ENCODE results near the gene COMTD1. TPM values are rescaled to one million over a fixed set of nuclear protein-coding genes. Genes with fewer than 3 reads are reported as not detected.

Gene COMTD1
- total RNA-seq, 2 donors from 2014 or later = 9.6 to 14.4 TPM

GRCh38 chr10:75209921-75210281 is 25.9 kb downstream of the COMTD1 start:
- Mint-ChIP-seq H3K27ac (peak overlapping the region; percentile 95), H3K27me3 (ENCODE audit: insufficient read depth) (no peaks in the 10 kb centered on the region), H3K4me3 (peak overlapping the region; percentile 99), H3K4me1 (peaks cover 49% of the 10 kb centered on the region), H3K9me3 (no peaks in the 10 kb centered on the region), H3K36me3 (ENCODE audit: low read depth) (peaks cover 35% of the 10 kb centered on the region)
- TF ChIP-seq CTCF (conservative IDR thresholded peaks at IDR 0.05) = no peak
- Histone ChIP-seq H3K9ac (ENCODE audit: extremely low read depth, low read length, poor library complexity, severe bottlenecking) (peak overlapping the region; percentile 95), H3K4me1 (ENCODE audit: control insufficient read depth, insufficient read depth, low read length) (peaks cover 17% of the 10 kb centered on the region), H3K9me3 (ENCODE audit: control insufficient read depth, low read length) (no peaks in the 10 kb centered on the region), H3K27ac (ENCODE audit: low read depth, low read length) (peak overlapping the region; percentile 100), H3K4me3 (ENCODE audit: low read length) (peak overlapping the region; percentile 98), H3K27me3 (ENCODE audit: control insufficient read depth, insufficient read depth, low read length, poor library complexity, severe bottlenecking) (no peaks in the 10 kb centered on the region), H3K36me3 (ENCODE audit: control insufficient read depth, insufficient read depth, low read length) (peaks cover 33% of the 10 kb centered on the region)
- DNase-seq = no peak
- WGBS, 2 experiments (ENCODE audit: insufficient coverage in 1 of 2, insufficient read length in 1 of 2) = 28 to 54% methylated on average over 9 to 19 of the region's 19 CpGs

- Mint-ChIP-seq H3K27me3 (ENCODE audit: insufficient read depth) (no peaks in the 10 kb centered on the region), H3K36me3 (ENCODE audit: low read depth) (peaks cover 29% of the 10 kb centered on the region), H3K27ac (peak overlapping the region; percentile 95), H3K9me3 (no peaks in the 10 kb centered on the region), H3K4me1 (peaks cover 49% of the 10 kb centered on the region), H3K4me3 (peak overlapping the region; percentile 99)
- no peaks in the 10 kb centered on the region for H3K27me3 ChIP-seq (ENCODE audit: control insufficient read depth, insufficient read depth, low read length, poor library complexity, severe bottlenecking)
- peak; percentile 57 for DNase-seq
- no peaks in the 10 kb centered on the region for H3K9me3 ChIP-seq (ENCODE audit: control insufficient read depth, low read length)
- peaks cover 27% of the 10 kb centered on the region for H3K36me3 ChIP-seq (ENCODE audit: control insufficient read depth, insufficient read depth, low read length)
- 96 to 99% methylated on average over 9 to 13 of the region's 16 CpGs for WGBS, 2 experiments (ENCODE audit: insufficient coverage in 1 of 2, insufficient read length in 1 of 2)
- peak overlapping the region; percentile 100 for H3K27ac ChIP-seq (ENCODE audit: low read depth, low read length)
- no peak for TF ChIP-seq CTCF (conservative IDR thresholded peaks at IDR 0.05)
- peak overlapping the region; percentile 95 for H3K9ac ChIP-seq (ENCODE audit: extremely low read depth, low read length, poor library complexity, severe bottlenecking)
- H3K4me1 ChIP-seq (ENCODE audit: control insufficient read depth, insufficient read depth, low read length) = peaks cover 17% of the 10 kb centered on the region
- peak overlapping the region; percentile 98 for H3K4me3 ChIP-seq (ENCODE audit: low read length)
These were observed 26.5 kb downstream of the COMTD1 start for GRCh38 chr10:75209086-75209920.

- Mint-ChIP-seq H3K4me3 (peak overlapping the region; percentile 18), H3K4me1 (peaks cover 50% of the 10 kb centered on the region), H3K9me3 (no peaks in the 10 kb centered on the region), H3K36me3 (ENCODE audit: low read depth) (peaks cover 19% of the 10 kb centered on the region), H3K27ac (peak overlapping the region; percentile 87), H3K27me3 (ENCODE audit: insufficient read depth) (no peaks in the 10 kb centered on the region)
- Histone ChIP-seq H3K4me3 (ENCODE audit: low read length) (peak overlapping the region; percentile 33), H3K36me3 (ENCODE audit: control insufficient read depth, insufficient read depth, low read length) (peaks cover 17% of the 10 kb centered on the region), H3K9me3 (ENCODE audit: control insufficient read depth, low read length) (no peaks in the 10 kb centered on the region), H3K9ac (ENCODE audit: extremely low read depth, low read length, poor library complexity, severe bottlenecking) (no peak overlapping the region), H3K27ac (ENCODE audit: low read depth, low read length) (no peak overlapping the region), H3K4me1 (ENCODE audit: control insufficient read depth, insufficient read depth, low read length) (peaks cover 17% of the 10 kb centered on the region), H3K27me3 (ENCODE audit: control insufficient read depth, insufficient read depth, low read length, poor library complexity, severe bottlenecking) (no peaks in the 10 kb centered on the region)
- DNase-seq = peak; percentile 53
- 61 to 71% methylated on average over 1 to 3 of the region's 4 CpGs for WGBS, 2 experiments (ENCODE audit: insufficient coverage in 1 of 2, insufficient read length in 1 of 2)
- TF ChIP-seq CTCF (conservative IDR thresholded peaks at IDR 0.05) = no peak
These were observed 27.6 kb downstream of the COMTD1 start for GRCh38 chr10:75208181-75208580.
